Testis (tissue), 2 donors: Measurements from ENCODE around the gene ETFB.

Experiments
- CTCF ChIP-seq, 3 experiments: fragments of 450-650 bp in 2 of 3; fragments of 200-600 bp in 1 of 3; sonication (generic) in 1 of 3; IDR thresholded peaks; one replicate each; pipeline ENCODE4 v1.5.1; 2016 to 2019; ENCODE audit warnings: antibody characterized with exemption in 3 of 3, mild to moderate bottlenecking in 2 of 3, moderate library complexity in 1 of 3
- POLR2A ChIP-seq: fragments of 450-650 bp; IDR thresholded peaks from one replicate; pipeline ENCODE4 v1.6.1; 2017; ENCODE audit warnings: antibody characterized with exemption, mild to moderate bottlenecking, moderate library complexity

GRCh38 chr19:51391073-51391611 lies 25.0 kb upstream of the ETFB start:
- no peak for TF ChIP-seq CTCF (IDR thresholded peaks at IDR 0.05)
- no peak for TF ChIP-seq POLR2A
